Prostate gland (tissue), 2 donors: Measurements from ENCODE around the gene DLG4. TPM values are rescaled to one million over a fixed set of nuclear protein-coding genes. Genes with fewer than 3 reads are reported as not detected.
A peak's percentile ranks its signal among the peaks of the same experiment; 100 is the strongest.

Experiments
- DNase-seq: peaks from one replicate; pipeline ENCODE4 v3.0.0-alpha.2; 2019; ENCODE audit warnings: low spot score
- H3K27ac ChIP-seq, 2 donors: fragments of 200-600 bp; sonication (generic); 2 replicates each; pipeline ENCODE4 v1.5.1; 2017 to 2019
- H3K27me3 ChIP-seq: fragments of 200-600 bp; sonication (generic); replicated peaks from 2 replicates; pipeline ENCODE4 v1.5.1; 2019; ENCODE audit not compliant: insufficient read depth
- H3K36me3 ChIP-seq, 2 donors: fragments of 200-600 bp; sonication (generic); 1 replicate in 1 of 2; 2 replicates in 1 of 2; pipeline versions ENCODE4 v1.5.1 to v1.8.1; 2017 to 2019
- H3K4me1 ChIP-seq: fragments of 200-600 bp; sonication (generic); replicated peaks from 2 replicates; pipeline ENCODE4 v1.5.1; 2019
- H3K4me3 ChIP-seq, 2 donors: fragments of 200-600 bp; sonication (generic); 2 replicates each; pipeline ENCODE4 v1.5.1; 2017 to 2019
- H3K9me3 ChIP-seq: fragments of 200-600 bp; sonication (generic); 2 replicates; pipeline ENCODE4 v1.5.1; 2017
- POLR2A ChIP-seq: fragments of 450-650 bp; IDR thresholded peaks from one replicate; pipeline ENCODE4 v1.6.1; 2016; ENCODE audit warnings: antibody characterized with exemption, mild to moderate bottlenecking
- POLR2AphosphoS5 ChIP-seq: sonication (generic); formaldehyde crosslinking; IDR thresholded peaks from one replicate; pipeline ENCODE4 v1.6.1; 2017; ENCODE audit warnings: antibody characterized with exemption
- WGBS: methylation state at CpG from one replicate; pipeline ENCODE4 v1.1.5; 2018; 5-methylcytosine and 5-hydroxymethylcytosine counted together
- intact Hi-C: fragments of 100-400 bp; cut with DNase I; formaldehyde crosslinking; loops from one replicate; pipeline ENCODE4 v1.14.2; 2022
- total RNA-seq, 2 donors: library from RNA; depleted of rRNA; stranded (reverse); fragments of >200 nt; gene quantifications; one replicate each; pipeline ENCODE4 v1.1.0, GENCODE V29; 2016
- TF ChIP-seq, protein P1 (sequence below), 4 experiments: fragments of 200-600 bp in 2 of 4; fragments of 450-650 bp in 2 of 4; sonication (generic) in 2 of 4; IDR thresholded peaks; 1 replicate in 3 of 4; 2 replicates in 1 of 4; pipeline ENCODE4 v1.5.1; 2016 to 2019; ENCODE audit warnings: antibody characterized with exemption in 4 of 4, mild to moderate bottlenecking in 2 of 4, moderate library complexity in 2 of 4

The DLG4 gene
- total RNA-seq, 2 donors from 2014 or later = 9.3 to 31.6 TPM

DNA sequence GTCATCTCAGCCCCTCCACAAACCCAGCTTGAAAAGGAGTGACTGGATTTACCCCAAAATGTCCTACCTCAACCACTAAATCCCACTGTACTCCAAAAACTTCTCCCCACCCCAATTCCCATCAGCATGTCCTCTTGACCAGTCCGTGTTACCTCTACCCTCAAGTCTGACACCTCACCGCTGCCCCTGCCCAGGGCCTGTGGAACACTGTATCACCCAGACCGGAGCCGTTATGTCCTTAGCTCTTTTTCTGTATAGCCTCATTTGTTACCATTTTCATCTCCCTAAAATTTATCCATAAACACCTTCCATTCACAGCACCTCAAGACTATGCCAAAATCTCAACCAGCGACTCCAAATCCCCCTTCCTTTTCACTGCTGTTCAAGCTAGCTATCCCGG is 17.2 kb upstream of the DLG4 start:
- intact Hi-C loops = loop anchor here (10.0 kb wide), 1 partner anchor 598 kb away; the partner anchor contains the start of gene KDM6B
- Histone ChIP-seq H3K27ac (peak overlapping the region; percentile 98 to 99), H3K9me3 (no peaks in the 10 kb centered on the region), H3K27me3 (no peaks in the 10 kb centered on the region), H3K4me3 (peak overlapping the region in 1 of 2 donors; percentile 100), H3K4me1 (peaks cover 18% of the 10 kb centered on the region), H3K36me3 (peaks cover 0 to 10% of the 10 kb centered on the region in 2 donors)
- WGBS = 83% methylated on average over 6 of the region's 6 CpGs
- TF ChIP-seq POLR2A (no peak), POLR2AphosphoS5 (no peak)
- TF ChIP-seq, protein P1, sequence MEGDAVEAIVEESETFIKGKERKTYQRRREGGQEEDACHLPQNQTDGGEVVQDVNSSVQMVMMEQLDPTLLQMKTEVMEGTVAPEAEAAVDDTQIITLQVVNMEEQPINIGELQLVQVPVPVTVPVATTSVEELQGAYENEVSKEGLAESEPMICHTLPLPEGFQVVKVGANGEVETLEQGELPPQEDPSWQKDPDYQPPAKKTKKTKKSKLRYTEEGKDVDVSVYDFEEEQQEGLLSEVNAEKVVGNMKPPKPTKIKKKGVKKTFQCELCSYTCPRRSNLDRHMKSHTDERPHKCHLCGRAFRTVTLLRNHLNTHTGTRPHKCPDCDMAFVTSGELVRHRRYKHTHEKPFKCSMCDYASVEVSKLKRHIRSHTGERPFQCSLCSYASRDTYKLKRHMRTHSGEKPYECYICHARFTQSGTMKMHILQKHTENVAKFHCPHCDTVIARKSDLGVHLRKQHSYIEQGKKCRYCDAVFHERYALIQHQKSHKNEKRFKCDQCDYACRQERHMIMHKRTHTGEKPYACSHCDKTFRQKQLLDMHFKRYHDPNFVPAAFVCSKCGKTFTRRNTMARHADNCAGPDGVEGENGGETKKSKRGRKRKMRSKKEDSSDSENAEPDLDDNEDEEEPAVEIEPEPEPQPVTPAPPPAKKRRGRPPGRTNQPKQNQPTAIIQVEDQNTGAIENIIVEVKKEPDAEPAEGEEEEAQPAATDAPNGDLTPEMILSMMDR (IDR thresholded peaks at IDR 0.05) = no peak
- DNase-seq = no peak

DNA sequence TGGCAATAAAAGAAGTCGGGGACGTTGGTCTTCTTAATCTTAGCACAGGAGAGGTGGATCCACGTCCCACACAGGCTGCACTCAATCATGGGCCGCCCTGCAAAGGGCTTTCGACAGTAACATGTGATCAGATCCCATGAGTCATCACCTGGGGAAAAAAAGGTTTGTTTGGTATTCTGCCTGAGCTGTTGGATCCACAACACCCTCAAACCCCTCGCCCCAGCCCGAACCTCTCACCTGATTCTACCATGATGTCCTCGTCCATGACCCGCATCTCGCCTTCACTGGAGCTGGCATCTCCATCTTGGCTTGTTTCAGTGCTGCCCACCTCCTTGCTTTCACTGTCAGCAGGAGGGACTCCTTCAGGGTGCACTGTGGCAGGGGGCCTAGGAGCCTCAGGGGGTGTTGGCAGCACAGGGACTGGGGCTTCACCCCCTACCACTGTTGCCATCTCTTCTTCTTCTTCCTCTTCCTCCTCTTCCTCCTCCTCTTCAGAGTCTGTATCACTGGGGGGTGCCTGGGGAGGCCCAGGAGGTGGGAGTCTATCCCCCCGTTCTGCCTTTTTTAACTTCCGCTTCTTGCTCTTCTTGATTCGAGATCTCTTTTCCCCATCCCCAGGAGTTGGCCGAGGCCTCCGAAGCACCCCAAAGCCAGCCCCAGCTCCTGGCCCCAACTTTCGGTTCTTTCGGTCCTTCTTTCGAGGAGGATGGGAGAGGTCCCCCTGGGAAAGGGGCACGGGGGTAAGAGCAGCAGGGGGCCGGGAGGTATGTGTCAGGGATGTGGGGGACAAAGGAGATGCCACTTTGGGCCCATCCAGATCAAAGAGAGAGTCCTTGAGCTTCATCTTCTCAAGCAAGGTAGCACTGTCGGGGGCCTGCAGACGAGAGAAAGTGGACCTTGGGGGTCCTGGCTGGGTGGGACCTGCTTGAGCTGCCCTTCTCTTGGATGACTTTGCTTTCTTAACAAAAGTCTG is 16.3 kb upstream of the DLG4 start:
- TF ChIP-seq POLR2A (no peak), POLR2AphosphoS5 (no peak)
- TF ChIP-seq, protein P1 (IDR thresholded peaks at IDR 0.05) = no peak
- peaks cover 14% of the 10 kb centered on the region for H3K4me1 ChIP-seq
- H3K27me3 ChIP-seq = no peaks in the 10 kb centered on the region
- no peaks in the 10 kb centered on the region for H3K9me3 ChIP-seq
- peak overlapping the region in 1 of 2 donors; percentile 99 for H3K27ac ChIP-seq
- DNase-seq = no peak
- no peak overlapping the region for H3K4me3 ChIP-seq
- intact Hi-C loops = loop anchor here (10.0 kb wide), 1 partner anchor 599 kb away; the partner anchor contains the start of gene KDM6B
- WGBS = 79% methylated on average over 22 of the region's 22 CpGs
- H3K36me3 ChIP-seq = peaks cover 0 to 9% of the 10 kb centered on the region in 2 donors

DNA sequence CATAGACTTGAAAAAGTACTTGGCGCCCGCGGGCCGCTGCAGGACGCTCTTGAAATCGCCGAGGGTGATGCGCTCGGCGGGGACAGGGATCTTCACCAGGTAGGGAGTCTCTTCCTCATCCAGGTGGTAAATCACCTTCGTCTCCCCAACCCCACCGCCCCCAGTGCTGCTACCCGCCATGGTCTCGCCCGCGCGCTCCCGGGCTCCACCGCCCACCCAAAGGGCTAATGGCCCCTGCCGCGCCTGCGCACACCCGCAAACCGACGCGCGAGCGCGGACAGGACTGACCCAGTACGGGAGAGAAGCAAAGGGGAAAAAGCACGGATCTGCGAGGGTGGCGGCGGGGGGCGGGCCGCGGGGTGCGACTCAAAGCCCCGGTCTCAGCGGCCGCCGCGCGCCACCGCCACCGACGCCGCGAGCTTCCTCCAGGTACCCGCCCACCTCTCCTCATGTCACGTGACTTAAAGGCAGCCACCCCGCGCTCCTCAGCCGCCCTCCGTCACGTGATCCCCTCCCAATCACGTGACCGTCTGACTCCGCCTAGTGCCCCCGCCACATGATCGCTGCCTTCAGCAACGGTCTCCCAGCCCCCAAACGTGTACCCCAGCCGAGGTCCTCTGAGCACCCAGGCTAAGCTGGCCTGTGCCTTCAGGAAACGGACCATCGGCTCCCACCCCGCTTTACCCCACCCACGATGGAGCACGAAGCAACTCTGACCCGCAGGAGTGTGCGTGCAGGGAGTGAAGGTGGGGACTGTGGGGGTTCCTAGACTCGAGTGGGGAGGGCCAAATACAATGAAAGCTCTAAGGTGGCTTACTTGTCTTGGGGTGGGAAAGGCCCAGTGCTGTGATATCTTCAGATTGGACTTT is 14.7 kb upstream of the DLG4 start, which contains the start of gene DVL2:
Gene DVL2, minus strand, starts transcription at position 435 of the 869 bp plus-strand sequence. Its CDS starts 255 bp downstream, at position 180.
- WGBS = under 1% methylated on average over 68 of the region's 72 CpGs
- Histone ChIP-seq H3K4me3 (peak within 1 kb of the TSS; percentile 95), H3K4me1 (peaks cover 7% of the 10 kb centered on the region), H3K9me3 (no peaks in the 10 kb centered on the region), H3K36me3 (peaks cover 0 to 8% of the 10 kb centered on the region in 2 donors), H3K27me3 (no peaks in the 10 kb centered on the region), H3K27ac (peak within 1 kb of the TSS; percentile 96 to 99)
- DNase-seq = peak; percentile 96
- intact Hi-C loops = loop anchor here (10.0 kb wide), 1 partner anchor 600 kb away; the partner anchor contains the start of gene KDM6B
- TF ChIP-seq, protein P1 (IDR thresholded peaks at IDR 0.05) = peak in 1 of 4 experiments; percentile 39
- peak; percentile 96 for TF ChIP-seq POLR2A
- peak; percentile 97 for TF ChIP-seq POLR2AphosphoS5

DNA sequence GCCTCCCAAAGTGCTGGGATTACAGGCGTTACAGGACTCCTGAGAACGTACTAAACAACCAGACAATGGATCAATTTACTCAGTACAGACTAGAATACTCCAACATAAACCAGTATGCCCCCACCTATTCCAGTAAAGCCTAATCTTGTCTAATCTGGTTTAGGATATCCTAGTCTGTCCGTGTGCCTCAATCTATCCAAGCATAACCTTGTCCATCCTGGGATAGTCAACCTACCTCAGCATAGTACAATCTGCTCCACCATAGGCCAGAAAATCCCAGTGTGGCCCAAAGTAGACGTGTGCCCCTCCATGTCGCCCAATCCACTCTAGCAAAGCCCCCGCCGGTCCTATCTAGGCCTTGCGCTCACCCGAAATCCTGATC is 14.1 kb upstream of the DLG4 start:
- no peaks in the 10 kb centered on the region for H3K27me3 ChIP-seq
- H3K27ac ChIP-seq = peak overlapping the region; percentile 96 to 99
- H3K4me1 ChIP-seq = peaks cover 13% of the 10 kb centered on the region
- H3K4me3 ChIP-seq = peak overlapping the region; percentile 95
- WGBS = 3% methylated on average over 9 of the region's 9 CpGs
- intact Hi-C loops = loop anchor here (10.0 kb wide), 1 partner anchor 601 kb away; the partner anchor contains the start of gene KDM6B
- H3K9me3 ChIP-seq = no peaks in the 10 kb centered on the region
- TF ChIP-seq POLR2AphosphoS5 = no peak
- TF ChIP-seq, protein P1 (IDR thresholded peaks at IDR 0.05) = no peak
- no peak for TF ChIP-seq POLR2A
- DNase-seq = no peak
- H3K36me3 ChIP-seq = peaks cover 0 to 11% of the 10 kb centered on the region in 2 donors
